Tibial nerve (tissue), 3 donors: ENCODE measurements around the gene MPDU1.

ENCODE experiments used
- CTCF ChIP-seq, 5 experiments: fragments of 200-600 bp in 3 of 5; fragments of 450-650 bp in 2 of 5; sonication (generic) in 3 of 5; IDR thresholded peaks; one replicate each; pipeline ENCODE4 v1.5.1; 2016 to 2019; ENCODE audit warnings: antibody characterized with exemption in 5 of 5, mild to moderate bottlenecking in 3 of 5, moderate library complexity in 2 of 5
- POLR2A ChIP-seq, 2 donors: fragments of 450-650 bp; IDR thresholded peaks; one replicate each; pipeline ENCODE4 v1.6.1; 2017; ENCODE audit warnings: antibody characterized with exemption in 2 of 2, mild to moderate bottlenecking in 2 of 2, moderate library complexity in 2 of 2

- peak in 2 of 5 experiments; percentile 9 to 51 for TF ChIP-seq CTCF (IDR thresholded peaks at IDR 0.05)
- peak in 1 of 2 donors; percentile 73 for TF ChIP-seq POLR2A (IDR thresholded peaks at IDR 0.05)
These were observed at the start of gene MPDU1 for GRCh38 chr17:7583253-7584109.
